Activated naive CD4-positive, alpha-beta T cell (primary cell): Measurements from ENCODE around the gene TCP11L2.
"Not testable (repeated sequence)": the region's sequence is repeated elsewhere in the genome, so short reads cannot be mapped to it uniquely, and the experiment has no call there.

ENCODE experiments used
- DNase-seq, 4 experiments: peaks; one replicate each; lab custom pipeline; 2025; lab: John Stamatoyannopoulos, UW

The TCP11L2 gene

DNA sequence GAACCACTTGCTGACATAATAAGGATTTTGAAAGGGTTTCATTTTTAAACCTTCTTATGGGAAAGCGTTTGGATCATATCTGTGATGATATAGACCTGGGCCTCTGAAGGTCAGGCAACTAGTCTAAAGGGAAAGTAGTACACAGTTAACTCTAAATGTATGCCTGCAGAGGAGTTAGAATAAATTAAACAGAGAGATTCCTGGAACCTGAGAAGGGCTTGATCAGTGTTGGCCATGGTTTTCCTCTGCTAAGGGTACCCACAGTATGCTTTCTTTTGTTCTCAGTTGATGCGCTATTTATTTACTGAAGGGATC lies 40.6 kb downstream of the TCP11L2 start:
- DNase-seq: no peak

DNA sequence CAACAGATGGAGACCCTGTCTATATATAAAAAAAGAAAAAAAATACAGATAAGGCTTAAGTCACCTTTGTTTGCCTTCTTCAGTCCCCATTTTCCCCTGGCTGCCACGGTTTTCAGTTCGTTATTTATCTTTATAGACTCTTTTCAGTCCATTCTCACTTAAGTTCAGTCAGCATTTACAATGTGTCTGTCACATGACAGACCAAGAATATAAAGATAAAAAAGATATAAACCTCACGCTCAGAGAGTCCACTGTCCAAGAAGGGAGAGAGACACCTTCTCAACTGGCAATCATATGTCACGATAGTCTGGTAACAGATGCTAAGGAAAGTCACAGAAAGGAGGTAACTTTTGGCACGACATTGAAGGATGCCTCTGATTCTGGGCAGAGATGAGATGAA lies 41.6 kb downstream of the TCP11L2 start:
- no peak for DNase-seq

DNA sequence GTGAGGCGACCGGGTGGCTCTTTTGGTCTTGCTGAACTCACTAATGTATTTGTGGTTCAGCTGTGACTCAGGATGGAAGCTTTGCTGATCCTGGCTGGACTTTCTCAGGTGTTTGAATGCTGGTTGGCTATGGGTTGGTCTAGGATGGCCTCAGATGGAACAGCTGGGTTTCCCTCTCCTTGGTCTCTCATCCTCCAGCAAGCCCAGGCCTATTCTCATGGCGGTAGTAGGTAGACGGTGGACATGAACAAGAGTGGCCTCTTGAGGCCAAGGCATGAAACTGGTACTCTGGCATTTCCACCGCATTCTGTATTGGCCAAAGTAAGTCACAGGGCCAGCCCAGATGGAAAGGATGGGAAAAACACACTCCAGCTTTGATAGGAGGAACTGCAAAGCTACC lies 43.2 kb downstream of the TCP11L2 start:
- DNase-seq: no peak

DNA sequence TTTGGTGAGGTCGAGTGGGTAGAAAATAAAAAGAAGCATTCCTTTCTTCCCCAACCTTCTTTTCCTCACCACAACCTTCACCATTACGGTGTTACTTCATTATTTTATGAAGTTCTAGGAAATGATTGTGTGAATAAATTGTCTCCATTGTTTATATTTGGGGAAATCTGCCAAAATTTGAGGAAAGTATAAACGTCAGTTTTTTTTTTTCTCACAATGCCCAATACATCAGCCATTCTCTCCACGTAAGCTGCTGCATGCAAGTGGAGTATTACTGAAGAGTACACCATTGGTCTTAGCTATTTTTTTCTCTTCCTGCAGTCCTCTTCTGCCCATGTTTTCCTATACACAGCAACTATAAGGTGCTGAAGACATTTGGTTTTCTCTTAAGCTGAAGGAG lies 45.9 kb downstream of the TCP11L2 start:
- no peak for DNase-seq

DNA sequence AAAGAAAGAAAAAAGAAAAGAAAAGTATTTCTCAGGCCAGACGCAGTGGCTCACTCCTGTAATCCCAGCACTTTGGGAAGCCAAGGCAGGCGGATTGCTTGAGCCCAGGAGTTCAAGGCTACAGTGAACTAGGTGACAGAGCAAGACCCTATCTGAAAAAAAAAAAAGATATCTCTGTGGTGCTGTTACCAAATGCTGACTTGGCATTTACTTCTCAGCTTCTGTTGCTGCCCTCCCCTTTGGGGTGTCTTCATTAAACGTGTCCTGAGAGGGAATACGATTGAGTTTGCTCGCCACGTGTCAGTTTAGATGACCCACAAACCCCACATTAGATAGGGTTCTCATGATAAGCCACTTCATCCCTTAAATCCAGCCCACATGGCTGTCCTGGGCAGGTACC lies 50.6 kb downstream of the TCP11L2 start:
- DNase-seq: no peak

DNA sequence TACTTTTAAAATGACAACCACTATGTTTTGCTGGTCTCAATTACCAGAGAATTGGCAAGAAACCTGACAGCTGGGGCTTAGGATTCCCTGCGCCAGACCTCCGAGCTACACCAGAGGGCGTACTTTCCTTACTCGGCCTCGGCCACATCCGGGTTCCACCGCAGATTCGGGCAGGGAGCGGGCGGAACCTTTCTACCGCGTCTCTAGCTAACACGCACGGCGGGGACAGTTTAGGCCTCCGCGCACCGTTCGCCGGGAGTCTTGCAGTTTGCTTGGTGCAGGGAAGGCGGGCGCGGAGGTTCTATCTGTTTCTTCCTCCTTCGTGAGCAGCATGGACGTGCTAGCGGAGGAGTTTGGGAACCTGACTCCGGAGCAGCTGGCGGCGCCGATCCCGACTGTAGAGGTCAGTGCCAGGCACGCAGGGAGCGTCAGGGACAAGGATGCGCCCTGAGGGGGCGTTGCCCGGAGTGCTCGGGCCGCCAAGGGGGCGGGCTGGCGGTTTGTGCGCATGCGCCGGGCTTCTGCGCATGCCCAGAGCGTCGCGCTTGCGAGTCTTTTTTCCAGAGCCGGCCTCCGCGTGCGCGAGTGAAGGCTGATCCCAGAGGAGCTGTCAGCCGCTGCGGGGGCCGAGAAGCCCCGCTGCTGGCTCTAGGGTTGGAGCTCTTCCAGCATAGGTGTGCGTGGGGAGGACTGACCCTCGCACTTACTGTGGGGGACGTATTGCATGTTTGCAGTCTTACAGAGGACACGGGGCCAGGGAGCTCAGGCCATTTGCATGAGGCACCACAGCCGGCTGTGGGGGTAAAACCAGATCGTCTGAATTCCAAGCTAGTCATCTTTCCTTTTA lies 55.2 kb downstream of the TCP11L2 start, which contains the start of gene POLR3B:
TSS of gene POLR3B (plus strand) at position 200 of the 847 bp plus-strand sequence. CDS start at position 332, 132 bp downstream.
- DNase-seq: peak; percentile 93 to 95 (median 94)

DNA sequence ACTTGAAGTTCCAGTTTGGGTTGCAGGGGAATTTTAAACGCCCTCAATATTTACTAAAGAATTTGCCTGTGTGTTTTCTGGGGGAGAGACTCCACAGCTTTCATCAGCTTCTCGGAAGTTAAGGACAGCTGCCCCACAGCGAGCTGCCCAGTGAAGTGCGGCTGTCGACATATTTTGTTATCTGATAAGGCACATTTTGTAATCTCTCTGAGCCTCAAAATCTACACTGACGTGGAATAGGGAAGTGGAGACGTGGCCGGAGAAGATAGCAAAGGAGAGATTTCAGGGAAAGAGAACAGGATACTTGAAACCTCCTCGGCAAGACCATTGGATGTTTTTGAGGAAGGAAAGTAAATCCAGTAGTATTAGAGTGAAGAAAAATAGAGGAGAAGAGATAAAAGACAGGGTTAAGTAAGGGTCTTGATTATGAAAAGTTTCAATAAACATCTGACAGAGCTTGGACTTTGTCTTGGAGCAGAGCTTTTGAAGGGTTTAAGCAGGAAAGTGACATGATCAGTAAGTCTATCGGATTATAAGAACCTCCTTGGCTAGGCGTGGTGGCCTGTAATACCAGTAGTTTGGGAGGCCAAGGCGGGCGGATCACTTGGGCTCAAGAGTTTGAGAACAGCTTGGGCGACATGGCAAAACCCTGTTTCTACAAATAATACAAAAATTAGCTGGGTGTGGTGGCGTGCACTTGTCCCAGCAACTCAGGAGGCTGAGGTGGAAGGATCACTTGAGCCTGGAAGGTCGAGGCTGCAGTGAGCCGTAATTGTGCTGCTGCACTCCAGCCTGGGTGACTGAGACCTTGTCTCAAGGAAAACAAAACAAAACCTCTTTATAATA lies 56.1 kb downstream of the TCP11L2 start:
- DNase-seq: no peak

DNA sequence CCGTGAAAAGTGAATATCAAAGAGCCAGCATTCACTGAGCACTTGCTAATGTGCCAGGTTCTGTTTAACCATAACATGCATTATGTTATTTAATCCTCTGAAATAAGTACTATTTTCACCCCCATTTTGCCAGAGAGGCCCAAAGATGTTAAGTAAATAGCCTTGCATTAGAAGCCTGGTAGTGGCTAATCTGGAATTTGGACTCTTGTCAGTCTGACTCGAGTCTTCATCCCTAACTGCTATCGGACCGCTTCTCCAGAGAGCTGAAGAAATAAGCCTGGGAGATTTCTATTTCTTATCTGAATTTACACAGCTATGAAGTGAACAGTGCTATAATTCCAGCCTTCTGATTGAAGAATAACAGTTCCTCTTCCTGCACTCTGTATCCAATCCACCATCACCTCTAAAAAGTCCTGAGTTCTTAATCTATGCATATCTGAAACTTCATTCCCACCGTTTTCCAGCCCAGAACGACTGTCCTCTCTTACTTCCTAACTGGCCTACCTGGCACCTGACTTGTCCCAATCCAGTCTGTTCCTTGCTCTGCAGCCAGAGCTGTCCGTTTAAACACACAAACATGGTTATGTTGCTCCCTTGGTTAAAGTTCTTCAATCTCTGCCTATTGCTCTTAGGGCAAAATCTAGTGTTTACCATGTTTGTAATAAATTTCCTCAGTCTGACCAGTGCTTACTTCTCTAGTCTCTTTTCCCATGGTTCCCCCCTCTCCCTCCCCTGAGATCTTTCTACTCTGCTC lies 57.3 kb downstream of the TCP11L2 start:
- no peak for DNase-seq

DNA sequence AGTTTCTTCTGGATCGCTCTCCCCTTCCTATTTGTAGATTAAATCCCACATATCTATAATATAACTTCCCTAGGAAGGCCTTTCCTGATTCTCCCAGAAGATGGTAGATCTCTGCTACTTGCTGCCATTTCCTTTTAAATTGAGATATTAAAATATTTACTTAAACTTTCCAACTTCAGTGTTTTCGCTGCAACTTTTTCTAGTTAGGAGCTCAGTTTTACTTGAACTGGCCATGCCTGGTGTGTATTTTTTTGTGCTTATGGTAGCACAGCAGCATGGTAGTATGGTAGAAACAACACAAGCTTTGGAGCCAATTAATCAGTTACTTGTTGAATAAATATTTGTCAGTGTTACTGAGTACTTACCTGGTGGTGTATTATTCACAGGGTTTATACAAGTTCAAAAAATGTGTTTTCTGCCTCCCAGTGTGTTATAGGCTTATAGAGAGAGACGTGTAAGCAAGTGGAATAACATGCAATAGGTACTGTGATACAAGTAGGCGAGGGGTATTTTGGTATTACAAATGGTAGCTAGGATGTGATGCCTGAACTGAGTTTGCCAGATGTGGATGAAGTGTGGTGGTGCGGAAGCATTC lies 58.0 kb downstream of the TCP11L2 start:
- no peak for DNase-seq

DNA sequence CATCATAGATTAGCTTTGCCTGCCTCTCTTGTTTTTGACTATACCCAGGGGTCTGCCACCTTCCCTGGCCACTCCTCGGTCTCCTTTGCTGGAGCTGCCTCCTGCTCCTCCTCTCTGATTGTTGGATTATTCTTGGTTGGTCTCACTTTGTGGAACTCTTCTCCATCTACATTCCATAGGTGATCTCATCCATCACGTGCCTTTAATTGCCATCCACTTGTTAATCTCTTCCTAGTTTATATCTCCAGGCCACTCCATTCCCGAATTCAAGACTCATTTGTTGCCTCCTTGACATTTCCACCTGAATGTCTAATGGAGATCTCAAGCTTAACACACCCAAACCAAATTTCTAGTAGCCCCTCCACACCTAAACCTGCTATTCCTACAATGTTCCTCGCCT lies 60.4 kb downstream of the TCP11L2 start:
- DNase-seq: no peak

DNA sequence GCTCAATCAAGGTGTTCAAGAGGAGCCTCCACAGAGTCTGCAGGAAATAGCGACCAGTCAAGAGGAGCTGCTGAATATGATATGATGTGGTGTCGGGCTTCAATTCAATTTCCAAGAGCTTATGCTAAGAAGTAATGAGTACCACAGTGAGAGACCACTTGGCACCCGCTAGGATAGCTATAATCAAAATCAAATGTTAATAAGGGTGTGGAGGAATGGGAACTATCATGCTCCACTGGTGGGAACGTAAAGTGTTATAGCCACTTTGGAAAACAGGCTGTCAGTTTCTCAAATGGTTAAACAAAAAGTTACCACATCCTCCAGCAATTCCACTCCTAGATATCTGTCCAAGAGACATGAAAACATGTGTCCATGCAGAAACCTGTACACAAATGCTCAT lies 61.7 kb downstream of the TCP11L2 start:
- no peak for DNase-seq

DNA sequence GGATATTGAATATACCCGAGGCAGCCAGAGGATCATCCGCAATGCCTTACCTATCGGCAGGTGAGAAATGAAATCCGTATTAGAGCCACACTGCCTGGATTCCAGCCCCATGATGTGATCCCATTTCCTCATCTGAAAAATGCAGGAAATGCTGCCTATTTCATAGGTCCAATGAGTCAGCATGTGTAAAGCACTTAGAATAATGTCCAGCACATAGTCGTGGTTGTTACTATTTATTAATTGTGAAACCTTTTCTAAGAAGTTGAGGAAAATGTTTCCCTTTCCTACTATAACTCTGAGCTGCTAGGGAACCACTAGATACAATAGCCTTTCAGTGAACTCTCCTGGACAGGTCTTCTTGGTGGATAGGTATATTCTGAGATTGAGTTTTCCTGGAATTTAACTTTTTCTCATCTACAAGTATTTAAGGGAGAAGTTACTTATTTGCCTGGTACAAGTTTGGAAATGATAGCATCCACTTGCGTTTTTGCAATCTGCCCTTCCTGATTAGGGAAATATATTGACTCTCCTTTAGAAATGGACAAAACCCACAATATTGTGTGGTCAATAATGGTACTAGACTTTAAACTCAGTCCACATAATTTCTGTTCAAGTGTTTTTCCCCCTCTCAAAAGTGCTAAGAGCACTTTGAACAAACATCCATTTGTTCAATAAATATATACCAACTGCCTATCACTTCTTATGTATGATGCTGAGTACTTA lies 67.3 kb downstream of the TCP11L2 start:
- DNase-seq: no peak

DNA sequence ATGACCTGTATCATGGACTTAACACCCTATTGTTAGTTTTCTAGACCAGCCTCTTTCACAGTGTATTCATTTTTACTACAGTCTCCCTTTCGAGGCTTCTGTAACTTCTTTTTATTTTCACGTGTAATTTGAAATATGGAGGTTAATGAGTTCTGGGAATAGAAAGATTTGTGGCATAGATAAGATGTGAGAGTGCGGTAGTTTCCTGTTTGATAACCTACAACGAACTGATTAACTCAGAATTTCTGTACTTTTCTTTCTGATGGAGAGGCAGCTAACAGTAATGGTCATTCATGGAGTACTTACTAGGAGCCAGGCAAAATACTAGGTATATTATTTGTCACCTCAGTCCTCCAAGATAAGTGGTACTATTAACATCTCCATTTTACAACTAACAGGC lies 76.3 kb downstream of the TCP11L2 start:
- no peak for DNase-seq

DNA sequence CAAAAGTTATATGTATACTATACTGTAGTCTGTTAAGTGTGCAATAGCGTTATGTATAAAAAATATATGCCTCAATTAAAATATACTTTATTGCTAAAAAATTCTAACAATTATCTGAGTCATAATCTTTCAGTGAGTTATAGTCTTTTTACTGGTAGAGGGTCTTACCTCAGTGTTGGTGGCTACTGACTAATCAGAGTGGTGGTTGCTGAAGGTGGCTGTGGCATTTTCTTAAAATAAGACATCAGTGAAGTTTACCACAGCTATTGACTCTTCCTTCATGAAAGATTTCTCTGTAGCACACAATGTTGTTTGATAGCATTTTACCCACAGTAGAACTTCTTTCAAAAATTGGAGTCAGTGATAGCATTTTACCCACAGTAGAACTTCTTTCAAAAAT lies 78.4 kb downstream of the TCP11L2 start:
- DNase-seq: no peak

DNA sequence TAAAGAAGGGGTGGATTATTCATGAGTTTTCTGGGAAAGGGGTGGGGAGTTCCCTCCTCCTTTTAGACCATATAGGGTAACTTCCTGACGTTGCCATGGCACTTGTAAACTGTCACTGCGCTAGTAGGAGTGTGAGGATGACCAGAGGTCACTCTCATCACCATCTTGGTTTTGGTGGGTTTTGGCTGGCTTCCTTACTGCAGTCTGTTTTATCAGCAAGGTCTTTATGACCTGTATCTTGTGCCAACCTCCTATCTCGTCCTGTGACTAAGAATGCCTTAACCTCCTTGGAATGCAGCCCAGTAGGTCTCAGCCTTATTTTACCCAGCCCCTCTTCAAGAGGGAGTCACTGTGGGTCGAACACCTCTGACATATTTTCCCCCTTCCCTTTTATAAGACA lies 79.3 kb downstream of the TCP11L2 start:
- not testable (repeated sequence) for DNase-seq

DNA sequence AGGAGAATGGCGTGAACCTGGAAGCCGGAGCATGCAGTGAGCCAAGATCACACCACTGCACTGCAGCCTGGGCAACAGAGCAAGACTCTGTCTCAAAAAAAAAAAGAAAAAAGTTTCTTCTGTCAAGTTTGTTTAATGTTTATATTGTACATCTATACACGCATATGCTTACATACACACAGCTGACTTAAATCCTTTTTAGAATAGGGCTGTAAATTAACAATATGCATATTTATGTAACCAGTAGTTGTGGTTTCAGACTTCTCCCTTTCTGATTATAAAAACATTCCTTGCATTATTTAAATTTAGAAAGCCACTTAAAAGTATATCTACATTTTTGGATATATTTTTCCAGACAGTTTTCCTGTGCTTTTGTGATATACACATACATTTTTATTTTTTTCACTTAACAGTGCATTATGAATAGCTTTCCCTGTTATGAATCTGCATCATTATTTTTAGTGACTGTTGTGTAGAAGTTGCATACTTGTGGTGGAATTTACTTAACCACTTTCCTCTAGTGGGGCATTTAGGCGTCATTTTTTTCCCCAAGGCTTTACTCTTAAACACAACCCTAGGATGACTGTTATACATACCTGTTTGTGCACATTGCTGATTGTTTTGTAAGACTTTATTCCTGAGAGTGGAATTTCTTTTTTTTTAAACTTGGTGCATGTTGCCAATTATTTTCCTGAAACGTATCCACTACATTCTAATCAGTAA lies 84.4 kb downstream of the TCP11L2 start:
- no peak for DNase-seq

DNA sequence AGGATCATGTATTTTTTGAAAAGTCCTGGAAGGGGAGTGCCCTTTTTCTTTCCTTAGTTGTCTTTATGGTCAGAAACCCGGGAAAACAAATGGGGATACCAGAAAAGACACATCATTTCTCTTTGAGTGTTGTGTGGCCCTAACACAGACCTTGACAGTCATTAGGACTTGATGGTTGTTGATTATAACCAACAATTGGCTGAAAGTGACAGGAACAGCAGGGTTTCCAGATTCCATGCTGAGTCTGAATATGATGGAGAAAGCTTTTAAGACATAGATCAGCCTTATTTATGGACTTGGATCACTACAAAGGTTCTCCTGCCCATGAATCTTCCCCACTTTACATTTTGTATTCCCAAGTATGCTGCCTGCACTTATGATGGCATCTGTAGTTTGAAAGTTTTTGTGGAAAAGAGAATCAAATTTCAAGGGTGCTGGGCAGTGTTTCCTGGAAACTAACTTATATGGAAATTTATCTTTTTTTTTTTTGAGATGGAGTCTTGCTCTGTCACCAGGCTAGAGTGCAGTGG lies 85.4 kb downstream of the TCP11L2 start:
- DNase-seq: no peak

DNA sequence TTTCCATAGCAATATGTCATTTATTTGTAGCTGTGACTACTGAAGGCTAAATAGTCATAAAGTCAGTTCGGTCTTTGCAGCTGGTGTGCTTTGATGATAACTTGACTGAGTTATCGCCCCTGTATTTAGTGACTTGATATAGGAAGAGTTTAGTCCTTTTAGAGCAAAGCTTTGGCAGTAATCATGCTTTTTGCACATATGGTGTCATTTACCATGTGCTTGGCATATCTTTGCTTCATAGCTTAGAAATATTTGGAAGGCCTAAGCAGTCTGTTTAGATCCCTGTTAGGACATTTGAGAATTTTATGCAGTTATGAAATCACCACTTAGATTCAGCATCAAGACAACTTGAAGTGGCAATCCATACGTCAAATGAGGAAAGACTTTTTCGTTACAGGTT lies 86.6 kb downstream of the TCP11L2 start:
- DNase-seq: no peak

DNA sequence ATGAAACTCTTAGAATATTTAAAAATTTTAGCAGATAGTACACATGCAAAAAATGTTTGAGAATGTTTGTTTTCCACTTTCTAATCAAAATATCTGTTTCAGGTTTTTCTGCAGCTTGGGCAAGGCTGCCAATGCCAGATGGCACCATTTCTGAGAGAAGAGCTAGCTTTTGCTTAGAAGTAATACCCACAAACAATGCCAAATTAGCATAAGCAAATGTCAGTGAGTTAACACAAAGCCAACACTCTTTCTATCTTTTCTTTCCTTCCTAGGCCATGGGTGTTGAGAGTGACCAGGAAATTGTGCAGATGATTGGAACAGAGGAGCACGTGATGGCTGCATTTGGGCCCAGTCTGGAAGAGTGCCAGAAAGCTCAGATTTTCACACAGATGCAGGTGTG lies 90.2 kb downstream of the TCP11L2 start:
- DNase-seq: no peak
